HEK293T (cell line): ENCODE data around the gene PPCS.

Source experiments
- CTBP1 ChIP-seq: fragments of 450-650 bp; IDR thresholded peaks from 2 replicates; pipeline ENCODE4 v1.6.1; 2016; ENCODE audit warnings: borderline replicate concordance
- FOXM1 ChIP-seq: fragments of 450-650 bp; IDR thresholded peaks from 2 replicates; pipeline ENCODE4 v1.6.1; 2017; ENCODE audit warnings: mild to moderate bottlenecking, borderline replicate concordance
- HDGF ChIP-seq: fragments of 450-650 bp; IDR thresholded peaks from 2 replicates; pipeline ENCODE4 v1.6.1; 2017; ENCODE audit warnings: antibody characterized with exemption, borderline replicate concordance
- LEF1 ChIP-seq: fragments of 450-650 bp; IDR thresholded peaks from 2 replicates; pipeline ENCODE4 v1.6.1; 2017; ENCODE audit warnings: mild to moderate bottlenecking, borderline replicate concordance
- SP1 ChIP-seq: fragments of 450-650 bp; IDR thresholded peaks from 2 replicates; pipeline ENCODE4 v1.6.1; 2017
- SUZ12 ChIP-seq: fragments of 450-650 bp; IDR thresholded peaks from 2 replicates; pipeline ENCODE4 v1.6.1; 2016; ENCODE audit warnings: mild to moderate bottlenecking
- ZNF384 ChIP-seq: fragments of 450-650 bp; IDR thresholded peaks from 2 replicates; pipeline ENCODE4 v1.6.1; 2016
- TF ChIP-seq, protein P1 (sequence below): fragments of 450-650 bp; IDR thresholded peaks from 2 replicates; pipeline ENCODE4 v1.6.1; 2016

DNA sequence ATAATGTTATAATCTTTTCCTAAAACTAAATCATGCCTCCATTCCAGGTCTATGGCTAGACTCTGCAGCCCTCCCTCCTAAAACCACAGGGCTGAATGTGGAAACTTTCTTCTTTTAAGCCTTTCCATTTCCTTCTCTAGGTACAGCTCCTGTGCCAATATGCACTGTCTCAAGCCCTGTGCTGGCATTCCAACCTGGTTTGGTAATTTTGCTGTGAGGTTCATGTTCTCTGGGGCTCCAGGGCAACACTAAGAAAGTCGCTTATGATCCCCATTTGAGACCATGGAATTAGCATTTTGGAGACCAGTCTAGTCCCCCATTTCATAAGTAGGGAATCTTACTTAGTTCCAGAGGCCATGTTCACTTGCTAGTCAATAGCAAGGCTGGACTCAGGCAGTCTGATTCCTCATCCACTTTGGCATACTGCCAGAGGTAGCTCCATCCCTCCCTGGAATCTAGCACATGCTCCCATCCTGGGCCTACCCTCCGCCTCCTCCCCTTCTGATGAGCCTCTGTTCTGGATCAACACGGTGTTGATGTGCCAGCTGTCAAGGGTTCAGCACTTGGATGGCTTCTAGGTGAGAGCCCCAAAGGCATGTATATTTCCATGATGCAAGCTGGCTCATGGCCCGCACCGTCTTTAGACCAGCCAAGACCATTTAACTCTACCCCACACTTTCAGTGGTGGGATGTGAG lies 37.1 kb upstream of the PPCS start:
- TF ChIP-seq LEF1: no peak
- TF ChIP-seq, protein P1, sequence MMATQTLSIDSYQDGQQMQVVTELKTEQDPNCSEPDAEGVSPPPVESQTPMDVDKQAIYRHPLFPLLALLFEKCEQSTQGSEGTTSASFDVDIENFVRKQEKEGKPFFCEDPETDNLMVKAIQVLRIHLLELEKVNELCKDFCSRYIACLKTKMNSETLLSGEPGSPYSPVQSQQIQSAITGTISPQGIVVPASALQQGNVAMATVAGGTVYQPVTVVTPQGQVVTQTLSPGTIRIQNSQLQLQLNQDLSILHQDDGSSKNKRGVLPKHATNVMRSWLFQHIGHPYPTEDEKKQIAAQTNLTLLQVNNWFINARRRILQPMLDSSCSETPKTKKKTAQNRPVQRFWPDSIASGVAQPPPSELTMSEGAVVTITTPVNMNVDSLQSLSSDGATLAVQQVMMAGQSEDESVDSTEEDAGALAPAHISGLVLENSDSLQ: no peak
- no peak for TF ChIP-seq ZNF384
- no peak for TF ChIP-seq SP1
- TF ChIP-seq HDGF: no peak
- TF ChIP-seq SUZ12: no peak
- TF ChIP-seq FOXM1: no peak
- TF ChIP-seq CTBP1: no peak
